ENCODE data around the gene DENND5B.

- TF ChIP-seq CTCF (IDR thresholded peaks at IDR 0.05) (no peak), POLR2A (IDR thresholded peaks at IDR 0.05) (no peak)
These were observed 159.2 kb downstream of the DENND5B start for GRCh38 chr12:31431721-31432240.

Measured in Peyer's patch (tissue), 4 donors.